PC-9 (cell line): ENCODE measurements around the gene SERPINE1.

Experiments
- EZH2 ChIP-seq: fragments of 200-600 bp; sonication (generic); IDR thresholded peaks from 2 replicates; pipeline ENCODE4 v1.8.0; 2017; ENCODE audit warnings: antibody characterized with exemption, low read depth
- TF ChIP-seq, protein P1 (sequence below): fragments of 200-600 bp; sonication (generic); conservative IDR thresholded peaks from 2 replicates; pipeline ENCODE4 v1.6.1; 2017; ENCODE audit warnings: mixed run types, antibody characterized with exemption, mild to moderate bottlenecking, moderate library complexity

DNA sequence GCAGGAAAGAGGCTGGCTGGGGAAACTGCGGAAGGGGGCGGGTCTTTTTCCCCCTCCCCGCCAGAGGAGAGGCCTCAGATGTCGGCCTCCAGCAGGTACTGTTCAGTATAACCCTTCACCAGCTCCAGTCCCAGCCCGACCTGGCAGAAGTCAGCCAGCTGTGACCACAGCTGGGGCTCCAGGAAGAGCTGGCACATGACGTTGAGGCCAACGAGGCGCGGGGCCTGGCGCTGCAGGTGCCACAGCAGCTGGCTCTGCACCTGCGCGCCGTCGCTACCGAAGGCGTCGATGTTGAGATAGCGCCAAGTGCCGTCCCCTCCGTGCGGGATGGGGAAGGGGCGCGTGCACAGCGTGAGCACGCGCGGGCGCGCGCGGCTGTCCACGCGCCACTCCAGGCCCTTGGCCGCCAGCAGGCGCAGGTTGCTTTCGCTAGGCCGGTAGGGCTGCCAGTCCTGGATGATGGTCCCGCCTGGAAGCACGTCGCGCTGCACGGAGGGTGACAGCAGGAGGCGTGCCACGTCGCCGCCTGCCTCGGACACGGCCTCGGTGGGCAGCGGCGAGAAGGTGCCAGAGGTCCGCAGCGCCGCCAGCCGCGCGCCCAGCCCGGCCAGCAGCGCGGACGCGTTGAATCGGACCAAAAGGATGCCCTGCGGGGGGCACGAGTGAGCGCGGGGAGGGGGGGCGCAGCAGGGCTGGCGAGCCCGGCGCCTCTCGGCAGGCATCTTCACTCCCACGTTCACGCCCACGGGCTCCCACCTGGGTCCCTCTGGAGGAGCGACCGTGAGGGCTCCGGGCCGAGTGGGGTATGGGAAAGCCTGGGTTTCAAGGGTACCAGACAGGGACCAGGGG lies 45.3 kb downstream of the SERPINE1 start:
- TF ChIP-seq, protein P1, sequence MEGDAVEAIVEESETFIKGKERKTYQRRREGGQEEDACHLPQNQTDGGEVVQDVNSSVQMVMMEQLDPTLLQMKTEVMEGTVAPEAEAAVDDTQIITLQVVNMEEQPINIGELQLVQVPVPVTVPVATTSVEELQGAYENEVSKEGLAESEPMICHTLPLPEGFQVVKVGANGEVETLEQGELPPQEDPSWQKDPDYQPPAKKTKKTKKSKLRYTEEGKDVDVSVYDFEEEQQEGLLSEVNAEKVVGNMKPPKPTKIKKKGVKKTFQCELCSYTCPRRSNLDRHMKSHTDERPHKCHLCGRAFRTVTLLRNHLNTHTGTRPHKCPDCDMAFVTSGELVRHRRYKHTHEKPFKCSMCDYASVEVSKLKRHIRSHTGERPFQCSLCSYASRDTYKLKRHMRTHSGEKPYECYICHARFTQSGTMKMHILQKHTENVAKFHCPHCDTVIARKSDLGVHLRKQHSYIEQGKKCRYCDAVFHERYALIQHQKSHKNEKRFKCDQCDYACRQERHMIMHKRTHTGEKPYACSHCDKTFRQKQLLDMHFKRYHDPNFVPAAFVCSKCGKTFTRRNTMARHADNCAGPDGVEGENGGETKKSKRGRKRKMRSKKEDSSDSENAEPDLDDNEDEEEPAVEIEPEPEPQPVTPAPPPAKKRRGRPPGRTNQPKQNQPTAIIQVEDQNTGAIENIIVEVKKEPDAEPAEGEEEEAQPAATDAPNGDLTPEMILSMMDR: no peak
- no peak for TF ChIP-seq EZH2
